Measurements from ENCODE around the gene AHRR.

AHRR gene

GRCh38 chr5:387491-388265, 66.2 kb downstream of the AHRR start:
- no peak overlapping the region for H3K4me3 ChIP-seq (ENCODE audit: low read depth, low read length)
- no peak for TF ChIP-seq CTCF (IDR thresholded peaks at IDR 0.05; ENCODE audit: borderline replicate concordance, insufficient read depth, low read depth, low read length)

GRCh38 chr5:388266-389196, 67.0 kb downstream of the AHRR start:
- H3K4me3 ChIP-seq (ENCODE audit: low read depth, low read length): no peak overlapping the region
- TF ChIP-seq CTCF (IDR thresholded peaks at IDR 0.05; ENCODE audit: borderline replicate concordance, insufficient read depth, low read depth, low read length): no peak

GRCh38 chr5:389197-389821, 67.8 kb downstream of the AHRR start:
- no peak for TF ChIP-seq CTCF (IDR thresholded peaks at IDR 0.05; ENCODE audit: borderline replicate concordance, insufficient read depth, low read depth, low read length)

GRCh38 chr5:389891-390622, 68.5 kb downstream of the AHRR start:
- no peak for TF ChIP-seq CTCF (IDR thresholded peaks at IDR 0.05; ENCODE audit: borderline replicate concordance, insufficient read depth, low read depth, low read length)
- H3K4me3 ChIP-seq (ENCODE audit: low read depth, low read length): no peak overlapping the region

More at GRCh38 chr5:389197-389821, 67.8 kb downstream of the AHRR start:
- no peak overlapping the region for H3K4me3 ChIP-seq (ENCODE audit: low read depth, low read length)

- no peak overlapping the region for H3K4me3 ChIP-seq (ENCODE audit: low read depth, low read length)
- no peak for TF ChIP-seq CTCF (IDR thresholded peaks at IDR 0.05; ENCODE audit: borderline replicate concordance, insufficient read depth, low read depth, low read length)
Measured at GRCh38 chr5:390623-391491, 69.3 kb downstream of the AHRR start.
